Uterus (tissue), 2 donors: ENCODE measurements around the gene ZPBP2.

Experiments used
- POLR2A ChIP-seq, 2 donors: fragments of 450-650 bp; IDR thresholded peaks; one replicate each; pipeline ENCODE4 v1.6.1; 2016; ENCODE audit warnings: antibody characterized with exemption in 2 of 2, mild to moderate bottlenecking in 1 of 2, moderate library complexity in 1 of 2
- TF ChIP-seq, protein P1 (sequence below), 4 experiments: fragments of 200-600 bp in 2 of 4; fragments of 450-650 bp in 2 of 4; sonication (generic) in 2 of 4; IDR thresholded peaks; one replicate each; pipeline ENCODE4 v1.5.1; 2016 to 2019; ENCODE audit warnings: antibody characterized with exemption in 4 of 4, mild to moderate bottlenecking in 2 of 4, moderate library complexity in 1 of 4

DNA sequence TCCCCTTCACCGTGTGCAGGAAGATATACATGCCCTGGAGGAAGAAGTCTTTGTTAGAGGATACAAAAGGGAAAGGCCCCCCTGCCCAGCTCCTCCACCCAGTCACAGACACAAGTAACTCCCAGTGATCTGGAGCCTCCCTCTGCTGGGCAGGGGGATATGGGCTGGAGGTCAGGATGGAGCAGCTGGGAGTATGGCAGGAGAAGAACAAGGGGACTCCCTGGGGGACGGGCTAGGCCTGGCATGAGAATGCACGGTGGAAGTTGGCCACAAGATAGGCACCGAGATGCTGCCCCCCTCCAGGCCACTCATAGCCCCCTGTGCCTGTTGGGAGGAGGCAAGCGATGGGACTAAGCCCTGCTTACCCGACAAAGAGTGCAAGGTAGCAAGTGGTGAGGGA lies 55.2 kb downstream of the ZPBP2 start:
- TF ChIP-seq, protein P1, sequence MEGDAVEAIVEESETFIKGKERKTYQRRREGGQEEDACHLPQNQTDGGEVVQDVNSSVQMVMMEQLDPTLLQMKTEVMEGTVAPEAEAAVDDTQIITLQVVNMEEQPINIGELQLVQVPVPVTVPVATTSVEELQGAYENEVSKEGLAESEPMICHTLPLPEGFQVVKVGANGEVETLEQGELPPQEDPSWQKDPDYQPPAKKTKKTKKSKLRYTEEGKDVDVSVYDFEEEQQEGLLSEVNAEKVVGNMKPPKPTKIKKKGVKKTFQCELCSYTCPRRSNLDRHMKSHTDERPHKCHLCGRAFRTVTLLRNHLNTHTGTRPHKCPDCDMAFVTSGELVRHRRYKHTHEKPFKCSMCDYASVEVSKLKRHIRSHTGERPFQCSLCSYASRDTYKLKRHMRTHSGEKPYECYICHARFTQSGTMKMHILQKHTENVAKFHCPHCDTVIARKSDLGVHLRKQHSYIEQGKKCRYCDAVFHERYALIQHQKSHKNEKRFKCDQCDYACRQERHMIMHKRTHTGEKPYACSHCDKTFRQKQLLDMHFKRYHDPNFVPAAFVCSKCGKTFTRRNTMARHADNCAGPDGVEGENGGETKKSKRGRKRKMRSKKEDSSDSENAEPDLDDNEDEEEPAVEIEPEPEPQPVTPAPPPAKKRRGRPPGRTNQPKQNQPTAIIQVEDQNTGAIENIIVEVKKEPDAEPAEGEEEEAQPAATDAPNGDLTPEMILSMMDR (IDR thresholded peaks at IDR 0.05): no peak
- no peak for TF ChIP-seq POLR2A (IDR thresholded peaks at IDR 0.05)
